OCI-LY7 (cell line): Measurements from ENCODE around the gene ARFIP1. TPM values are rescaled to one million over a fixed set of nuclear protein-coding genes. Genes with fewer than 3 reads are reported as not detected.

Source experiments
- BruUV-seq: library from RNA; stranded (reverse); fragments of 400-500 nt; replicated peaks from 2 replicates; lab custom pipeline; 2021; lab: Mats Ljungman, UMichigan
- CTCF ChIA-PET: fragments of 300-600 bp; sonication (Branson Sonifier 250); formaldehyde crosslinking; loops from one replicate; lab custom pipeline; 2022; ENCODE audit warnings: antibody characterized with exemption; ENCODE audit not compliant: unreplicated experiment; lab: Charles Lee
- POLR2A ChIA-PET: fragments of 300-600 bp; sonication (Branson Sonifier 250); formaldehyde crosslinking; loops from one replicate; lab custom pipeline; 2022; ENCODE audit warnings: antibody characterized with exemption; lab: Charles Lee
- DNase-seq: peaks from one replicate; pipeline ENCODE4 v3.0.0-alpha.2; 2015; ENCODE audit warnings: low spot score
- H2AFZ ChIP-seq: fragments of 200-600 bp; sonication (generic), shearing (Covaris generic); 2 replicates; pipeline ENCODE4 v1.6.1; 2014; ENCODE audit warnings: mild to moderate bottlenecking, antibody characterized with exemption, low read length, moderate library complexity
- H3K27ac ChIP-seq: fragments of 200-600 bp; sonication (generic); 2 replicates; pipeline ENCODE4 v1.5.1; 2014; ENCODE audit warnings: mixed run types, low read depth, mild to moderate bottlenecking, moderate library complexity, low read length, inconsistent platforms; ENCODE audit not compliant: poor library complexity, severe bottlenecking
- H3K36me3 ChIP-seq: fragments of 200-600 bp; sonication (generic); 2 replicates; pipeline ENCODE4 v1.6.1; 2014; ENCODE audit warnings: mild to moderate bottlenecking, antibody characterized with exemption, low read length, moderate library complexity, mixed read lengths; ENCODE audit not compliant: insufficient read depth
- H3K4me1 ChIP-seq: fragments of 200-600 bp; sonication (generic); 2 replicates; pipeline ENCODE4 v1.5.1; 2014; ENCODE audit warnings: mild to moderate bottlenecking, low read length; ENCODE audit not compliant: insufficient read depth, poor library complexity, severe bottlenecking
- H3K4me2 ChIP-seq: fragments of 200-600 bp; sonication (generic); 2 replicates; pipeline ENCODE4 v1.6.1; 2014; ENCODE audit warnings: mild to moderate bottlenecking, low read length
- H3K4me3 ChIP-seq: fragments of 200-600 bp; sonication (generic); 2 replicates; pipeline ENCODE4 v1.5.1; 2014; ENCODE audit warnings: mild to moderate bottlenecking, low read depth, low read length; ENCODE audit not compliant: poor library complexity, severe bottlenecking
- H3K79me2 ChIP-seq: fragments of 200-600 bp; sonication (generic); 2 replicates; pipeline ENCODE4 v1.6.1; 2016; ENCODE audit warnings: low read depth, mild to moderate bottlenecking, low read length, moderate library complexity, mixed read lengths; ENCODE audit not compliant: insufficient read depth
- H3K9me2 ChIP-seq: fragments of 200-600 bp; sonication (generic); 2 replicates; pipeline ENCODE4 v1.6.1; 2016; ENCODE audit warnings: mild to moderate bottlenecking, low read length, mixed read lengths; ENCODE audit not compliant: insufficient read depth
- H3K9me3 ChIP-seq: fragments of 200-600 bp; sonication (generic); 2 replicates; pipeline ENCODE4 v1.6.1; 2014; ENCODE audit warnings: mild to moderate bottlenecking, mixed run types, low read length, mixed read lengths
- H4K20me1 ChIP-seq: fragments of 200-600 bp; sonication (generic); 2 replicates; pipeline ENCODE4 v1.6.1; 2014; ENCODE audit warnings: mild to moderate bottlenecking, antibody characterized with exemption, low read length, moderate library complexity, mixed read lengths; ENCODE audit not compliant: insufficient read depth
- EZH2phosphoT487 ChIP-seq: fragments of 200-600 bp; sonication (generic); IDR thresholded peaks from 2 replicates; pipeline ENCODE4 v1.6.1; 2018; ENCODE audit warnings: low read depth, borderline replicate concordance, mild to moderate bottlenecking, mixed run types, antibody characterized with exemption, low read length, moderate library complexity, mixed read lengths
- intact Hi-C: fragments of 100-400 bp; cut with micrococcal nuclease; formaldehyde crosslinking; loops from one replicate; pipeline ENCODE4 v1.10.0; 2022; ENCODE audit not compliant: unreplicated experiment
- total RNA-seq, 2 experiments: library from RNA; depleted of rRNA in 1 of 2; stranded (reverse); fragments of >200 nt in 1 of 2; shearing (Covaris generic) in 1 of 2; gene quantifications; 2 replicates each; pipeline ENCODE4 v1.2.3, GENCODE V29; 2014 to 2022
- TF ChIP-seq, protein P1 (sequence below): fragments of 200-600 bp; sonication (generic); conservative IDR thresholded peaks from 2 replicates; pipeline ENCODE4 v1.5.1; 2014; ENCODE audit warnings: mild to moderate bottlenecking, antibody characterized with exemption, low read length, moderate library complexity, mixed read lengths

The ARFIP1 gene
- total RNA-seq, 2 experiments from 2014 or later, result 27.0 to 29.3 TPM

GRCh38 chr4:152887981-152888380 lies 108.2 kb downstream of the ARFIP1 start:
- DNase-seq, result no peak
- Histone ChIP-seq H4K20me1 (no peaks in the 10 kb centered on the region), H3K4me1 (no peaks in the 10 kb centered on the region), H3K36me3 (peaks cover 11% of the 10 kb centered on the region), H3K79me2 (no peaks in the 10 kb centered on the region), H3K27ac (no peak overlapping the region), H3K4me3 (no peak overlapping the region), H3K9me2 (no peaks in the 10 kb centered on the region), H3K9me3 (no peaks in the 10 kb centered on the region), H3K4me2 (no peak overlapping the region), H2AFZ (no peak overlapping the region)
- intact Hi-C loops, result no loop called here
- no peak for TF ChIP-seq EZH2phosphoT487
- TF ChIP-seq, protein P1, sequence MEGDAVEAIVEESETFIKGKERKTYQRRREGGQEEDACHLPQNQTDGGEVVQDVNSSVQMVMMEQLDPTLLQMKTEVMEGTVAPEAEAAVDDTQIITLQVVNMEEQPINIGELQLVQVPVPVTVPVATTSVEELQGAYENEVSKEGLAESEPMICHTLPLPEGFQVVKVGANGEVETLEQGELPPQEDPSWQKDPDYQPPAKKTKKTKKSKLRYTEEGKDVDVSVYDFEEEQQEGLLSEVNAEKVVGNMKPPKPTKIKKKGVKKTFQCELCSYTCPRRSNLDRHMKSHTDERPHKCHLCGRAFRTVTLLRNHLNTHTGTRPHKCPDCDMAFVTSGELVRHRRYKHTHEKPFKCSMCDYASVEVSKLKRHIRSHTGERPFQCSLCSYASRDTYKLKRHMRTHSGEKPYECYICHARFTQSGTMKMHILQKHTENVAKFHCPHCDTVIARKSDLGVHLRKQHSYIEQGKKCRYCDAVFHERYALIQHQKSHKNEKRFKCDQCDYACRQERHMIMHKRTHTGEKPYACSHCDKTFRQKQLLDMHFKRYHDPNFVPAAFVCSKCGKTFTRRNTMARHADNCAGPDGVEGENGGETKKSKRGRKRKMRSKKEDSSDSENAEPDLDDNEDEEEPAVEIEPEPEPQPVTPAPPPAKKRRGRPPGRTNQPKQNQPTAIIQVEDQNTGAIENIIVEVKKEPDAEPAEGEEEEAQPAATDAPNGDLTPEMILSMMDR, result no peak
- BruUV-seq, result no TSS peak
- ChIA-PET CTCF (no interaction called here), POLR2A (interaction anchor here (0.6 to 1.3 kb wide), 2 partner anchors 26 to 1459 kb away, joined by 3 to 5 read pairs; no protein-coding TSS in a partner anchor)

- POLR2A ChIA-PET, result interaction anchor here (0.6 to 1.6 kb wide), 6 partner anchors 9 to 571 kb away, joined by 3 to 5 read pairs (median 3); no protein-coding TSS in a partner anchor
- TF ChIP-seq, protein P1, result no peak
- no peak for TF ChIP-seq EZH2phosphoT487
- Histone ChIP-seq H3K9me2 (no peaks in the 10 kb centered on the region), H4K20me1 (no peaks in the 10 kb centered on the region), H3K9me3 (no peaks in the 10 kb centered on the region), H3K79me2 (no peaks in the 10 kb centered on the region), H3K4me1 (no peaks in the 10 kb centered on the region), H3K36me3 (peaks cover 8% of the 10 kb centered on the region; the same call in 1 of the 2 replicates), H3K27ac (no peak overlapping the region), H2AFZ (no peak overlapping the region), H3K4me2 (no peak overlapping the region), H3K4me3 (no peak overlapping the region)
- no TSS peak for BruUV-seq
- intact Hi-C loops, result no loop called here
- DNase-seq, result no peak
- CTCF ChIA-PET, result no interaction called here
Measured at GRCh38 chr4:152892974-152893373, 113.2 kb downstream of the ARFIP1 start.

DNA sequence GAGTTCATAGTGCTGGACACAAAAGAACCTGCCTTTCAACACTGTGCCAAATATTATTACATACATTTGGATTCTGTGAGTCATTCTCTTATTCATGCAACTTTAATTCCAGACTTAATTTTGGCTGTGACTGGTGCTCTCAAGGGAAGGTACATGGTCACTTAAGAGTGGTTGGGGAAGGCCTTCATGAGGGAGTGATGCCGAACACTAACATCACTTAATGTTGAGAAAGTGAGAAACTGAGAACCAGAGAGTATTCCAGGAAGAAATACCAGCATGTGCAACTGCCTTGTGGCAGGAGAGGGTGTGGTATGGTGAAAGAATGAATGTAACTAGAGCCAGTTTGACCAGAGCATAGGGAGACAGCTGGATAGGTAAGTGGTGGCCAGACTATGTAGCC lies 114.9 kb downstream of the ARFIP1 start:
- H3K4me3 ChIP-seq, result no peak overlapping the region
- DNase-seq, result no peak
- no peaks in the 10 kb centered on the region for H3K36me3 ChIP-seq
- intact Hi-C loops, result no loop called here
- H3K27ac ChIP-seq, result no peak overlapping the region
- no peaks in the 10 kb centered on the region for H3K4me1 ChIP-seq
- H3K4me2 ChIP-seq, result no peak overlapping the region
- no peaks in the 10 kb centered on the region for H3K79me2 ChIP-seq
- H4K20me1 ChIP-seq, result no peaks in the 10 kb centered on the region
- POLR2A ChIA-PET, result no interaction called here
- H3K9me3 ChIP-seq, result no peaks in the 10 kb centered on the region
- no peak for TF ChIP-seq EZH2phosphoT487
- TF ChIP-seq, protein P1, result no peak
- no TSS peak for BruUV-seq
- CTCF ChIA-PET, result no interaction called here
- H2AFZ ChIP-seq, result no peak overlapping the region
- H3K9me2 ChIP-seq, result no peaks in the 10 kb centered on the region
